SK-N-SH (cell line): ENCODE results near the gene KLF3. TPM values are rescaled to one million over a fixed set of nuclear protein-coding genes. Genes with fewer than 3 reads are reported as not detected.

Source experiments
- CTCF ChIA-PET: fragments of 300-600, 350-600 bp; formaldehyde crosslinking; extraction: SDS; loops from one replicate; lab custom pipeline; 2021; lab: Yijun Ruan, JAX
- POLR2A ChIA-PET: fragments of 350-600 bp; sonication (Branson Sonifier 250); formaldehyde crosslinking; extraction: SDS; loops from one replicate; lab custom pipeline; 2020; ENCODE audit warnings: antibody characterized with exemption, inconsistent platforms; lab: Yijun Ruan, JAX
- DNase-seq: peaks from one replicate; pipeline ENCODE4 v3.0.0; 2012
- H2AFZ ChIP-seq: fragments of 200-600 bp; sonication (generic); 2 replicates; pipeline ENCODE4 v1.8.1; 2016; ENCODE audit warnings: antibody characterized with exemption, mild to moderate bottlenecking, low read depth
- H3F3A ChIP-seq: fragments of 200-600 bp; sonication (generic); replicated peaks from 2 replicates; pipeline ENCODE3; 2016; ENCODE audit warnings: antibody characterized with exemption, mild to moderate bottlenecking; ENCODE audit not compliant: insufficient read depth
- H3K27ac ChIP-seq, 2 experiments: fragments of 200-500 bp in 1 of 2; fragments of 200-600 bp in 1 of 2; sonication (Bioruptor generic) in 1 of 2; sonication (generic), shearing (Covaris generic) in 1 of 2; 2 replicates each; pipeline versions ENCODE4 v1.5.1 to v1.6.1; 2014 to 2016; ENCODE audit warnings: low read depth in 2 of 2, inconsistent platforms in 1 of 2, low read length in 1 of 2, mild to moderate bottlenecking in 1 of 2, mixed read lengths in 1 of 2
- H3K27me3 ChIP-seq: fragments of 200-600 bp; sonication (generic), shearing (Covaris generic); 2 replicates; pipeline ENCODE4 v1.6.1; 2016; ENCODE audit warnings: mixed run types; ENCODE audit not compliant: insufficient read depth
- H3K36me3 ChIP-seq, 2 experiments: fragments of 200-500 bp in 1 of 2; fragments of 200-600 bp in 1 of 2; sonication (Bioruptor generic) in 1 of 2; sonication (generic) in 1 of 2; replicated peaks in 1 of 2; 2 replicates each; pipeline versions ENCODE3 to v1.5.1; 2014 to 2016; ENCODE audit warnings: low read length in 1 of 2, mild to moderate bottlenecking in 1 of 2; ENCODE audit not compliant: insufficient read depth in 2 of 2, control insufficient read depth in 1 of 2
- H3K4me1 ChIP-seq, 2 experiments: fragments of 200-500 bp in 1 of 2; fragments of 200-600 bp in 1 of 2; sonication (Bioruptor generic) in 1 of 2; sonication (generic), shearing (Covaris generic) in 1 of 2; 2 replicates each; pipeline versions ENCODE4 v1.5.1 to v1.6.1; 2014 to 2016; ENCODE audit warnings: low read depth in 1 of 2, low read length in 1 of 2, mixed run types in 1 of 2; ENCODE audit not compliant: insufficient read depth in 2 of 2, control insufficient read depth in 1 of 2
- H3K4me2 ChIP-seq: fragments of 200-600 bp; sonication (generic), shearing (Covaris generic); 2 replicates; pipeline ENCODE4 v1.6.1; 2017; ENCODE audit warnings: mixed run types
- H3K4me3 ChIP-seq, 2 experiments: fragments of 200-500 bp in 1 of 2; fragments of 200-600 bp in 1 of 2; sonication (Bioruptor generic) in 1 of 2; sonication (generic), shearing (Covaris generic) in 1 of 2; 2 replicates each; pipeline versions ENCODE4 v1.5.1 to v1.8.1; 2014 to 2016; ENCODE audit warnings: low read depth in 2 of 2, inconsistent platforms in 1 of 2, low read length in 1 of 2, mild to moderate bottlenecking in 1 of 2, mixed read lengths in 1 of 2, moderate library complexity in 1 of 2
- H3K79me2 ChIP-seq: fragments of 200-600 bp; sonication (generic); 2 replicates; pipeline ENCODE4 v1.8.1; 2017; ENCODE audit warnings: mild to moderate bottlenecking; ENCODE audit not compliant: insufficient read depth
- H3K9ac ChIP-seq: fragments of 200-600 bp; sonication (generic); 2 replicates; pipeline ENCODE4 v1.6.1; 2017; ENCODE audit warnings: mixed run types
- H3K9me2 ChIP-seq: fragments of 200-600 bp; sonication (generic); 2 replicates; pipeline ENCODE4 v1.6.1; 2017; ENCODE audit warnings: mixed run types
- H3K9me3 ChIP-seq: fragments of 200-600 bp; sonication (generic); 2 replicates; pipeline ENCODE4 v1.6.1; 2017; ENCODE audit warnings: mixed run types, mild to moderate bottlenecking, moderate library complexity
- H4K20me1 ChIP-seq: fragments of 200-600 bp; sonication (generic); 2 replicates; pipeline ENCODE4 v1.6.1; 2017; ENCODE audit warnings: mild to moderate bottlenecking, mixed run types; ENCODE audit not compliant: insufficient read depth
- ELF1 ChIP-seq: IDR thresholded peaks from 2 replicates; pipeline ENCODE4 v1.4.0; 2012
- EP300 ChIP-seq, 2 experiments: IDR thresholded peaks; 2 replicates each; pipeline versions ENCODE4 v1.4.0 to v1.6.1; 2012; ENCODE audit warnings: borderline replicate concordance in 1 of 2, low read depth in 1 of 2, low read length in 1 of 2
- GABPA ChIP-seq: IDR thresholded peaks from 2 replicates; pipeline ENCODE4 v1.4.0; 2012; ENCODE audit warnings: low read depth, mild to moderate bottlenecking
- GATA2 ChIP-seq: sonication (generic); formaldehyde crosslinking; IDR thresholded peaks from 2 replicates; pipeline ENCODE4 v1.5.0; 2020; ENCODE audit warnings: mild to moderate bottlenecking, missing genetic modification reagents
- MXI1 ChIP-seq: IDR thresholded peaks from 2 replicates; pipeline ENCODE4 v1.6.1; 2012; ENCODE audit warnings: mild to moderate bottlenecking, low read depth, low read length, improper control_type of control experiment
- NRF1 ChIP-seq: IDR thresholded peaks from 2 replicates; pipeline ENCODE4 v1.6.1; 2012; ENCODE audit warnings: low read depth, mild to moderate bottlenecking, low read length
- POLR2AphosphoS5 ChIP-seq: IDR thresholded peaks from 2 replicates; pipeline ENCODE4 v1.6.1; 2012; ENCODE audit warnings: low read depth, low read length
- RCOR1 ChIP-seq: fragments of 150-350 bp; IDR thresholded peaks from 2 replicates; pipeline ENCODE4 v1.6.1; 2017; ENCODE audit warnings: antibody characterized with exemption, low read length
- RFX5 ChIP-seq: IDR thresholded peaks from 2 replicates; pipeline ENCODE4 v1.6.1; 2012; ENCODE audit warnings: mild to moderate bottlenecking, improper control_type of control experiment, low read length
- RXRA ChIP-seq: IDR thresholded peaks from 2 replicates; pipeline ENCODE4 v1.4.0; 2012; ENCODE audit warnings: low read depth, mild to moderate bottlenecking, borderline replicate concordance
- SMC3 ChIP-seq: IDR thresholded peaks from 2 replicates; pipeline ENCODE4 v1.6.1; 2012; ENCODE audit warnings: low read depth, low read length, improper control_type of control experiment
- TCF12 ChIP-seq: IDR thresholded peaks from 2 replicates; pipeline ENCODE4 v1.4.0; 2012
- YY1 ChIP-seq: IDR thresholded peaks from 2 replicates; pipeline ENCODE4 v1.4.0; 2012; ENCODE audit warnings: low read depth, mild to moderate bottlenecking
- WGBS: methylation state at CpG from one replicate; pipeline ENCODE4 v1.1.6; 2017; ENCODE audit warnings: low lambda C conversion rate; 5-methylcytosine and 5-hydroxymethylcytosine counted together
- polyA plus RNA-seq, 3 experiments: library from polyadenylated mRNA; depleted of rRNA; stranded (reverse); fragments of >200 nt; gene quantifications; 2 replicates each; pipeline ENCODE4 v1.2.3, GENCODE V29; 2012
- TF ChIP-seq, protein P1 (sequence below): fragments of 150-350 bp; IDR thresholded peaks from 2 replicates; pipeline ENCODE4 v1.6.1; 2016; ENCODE audit warnings: mild to moderate bottlenecking, low read depth, low read length
- TF ChIP-seq, protein P2 (sequence below): fragments of 200-600 bp; sonication (generic); IDR thresholded peaks from 2 replicates; pipeline ENCODE4 v1.6.1; 2017; ENCODE audit warnings: antibody characterized with exemption, mild to moderate bottlenecking, moderate library complexity
- TF ChIP-seq, protein P3 (sequence below): IDR thresholded peaks from 2 replicates; pipeline ENCODE4; 2012
- TF ChIP-seq, protein P4 (sequence below): IDR thresholded peaks from 2 replicates; pipeline ENCODE4 v1.4.0; 2012; ENCODE audit warnings: low read depth, borderline replicate concordance

The KLF3 gene
- polyA plus RNA-seq, 1 of the 3 experiments (the other 2 are of a cell fraction), result 8.2 TPM

DNA sequence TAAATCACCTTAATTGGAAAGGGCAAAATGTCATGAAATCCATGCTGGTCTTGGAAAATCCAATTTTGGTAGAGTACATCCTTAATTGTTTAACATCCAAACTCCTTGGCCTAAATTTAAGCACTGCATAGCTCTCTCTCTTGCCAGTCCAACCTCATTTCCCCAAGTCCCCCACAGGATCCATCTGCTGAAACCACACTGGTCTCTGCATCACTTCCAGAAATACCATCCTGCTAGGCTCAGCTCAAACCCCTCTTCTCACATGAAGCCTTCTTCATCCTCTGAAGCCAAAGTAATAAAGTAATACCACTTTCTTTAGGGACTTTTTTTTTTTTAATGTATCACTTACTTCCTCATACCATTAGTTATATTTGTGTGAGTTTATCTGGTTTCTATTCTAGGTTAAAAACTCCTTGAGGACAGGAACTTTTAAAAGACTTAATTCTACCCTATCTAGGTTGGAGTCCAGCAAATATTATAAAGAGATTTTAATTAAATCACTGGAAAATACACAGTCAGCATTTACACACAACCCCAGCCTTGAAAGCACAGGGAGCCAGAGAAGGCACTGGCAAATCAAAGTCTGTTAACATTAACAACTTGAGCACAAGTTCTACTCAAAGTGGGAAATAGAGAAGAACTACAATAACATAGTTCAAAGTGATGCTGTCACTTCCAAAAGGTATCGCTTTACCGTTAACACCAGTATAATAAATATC is 16.7 kb upstream of the KLF3 start:
- Histone ChIP-seq H3K9ac (no peak overlapping the region), H3K36me3 (no peaks in the 10 kb centered on the region), H3K4me1 (no peaks in the 10 kb centered on the region), H3K79me2 (no peaks in the 10 kb centered on the region), H2AFZ (no peak overlapping the region), H3K27me3 (no peaks in the 10 kb centered on the region), H3K4me3 (no peak overlapping the region), H3K9me2 (no peaks in the 10 kb centered on the region)
- no peak for DNase-seq
- WGBS, result 100% methylated on average over 2 of the region's 2 CpGs
- POLR2A ChIA-PET, result no interaction called here
- TF ChIP-seq YY1, result no peak
- TF ChIP-seq POLR2AphosphoS5, result no peak
- no peak for TF ChIP-seq GATA2 (CRISPR knock-in tag)
- TF ChIP-seq, protein P1, sequence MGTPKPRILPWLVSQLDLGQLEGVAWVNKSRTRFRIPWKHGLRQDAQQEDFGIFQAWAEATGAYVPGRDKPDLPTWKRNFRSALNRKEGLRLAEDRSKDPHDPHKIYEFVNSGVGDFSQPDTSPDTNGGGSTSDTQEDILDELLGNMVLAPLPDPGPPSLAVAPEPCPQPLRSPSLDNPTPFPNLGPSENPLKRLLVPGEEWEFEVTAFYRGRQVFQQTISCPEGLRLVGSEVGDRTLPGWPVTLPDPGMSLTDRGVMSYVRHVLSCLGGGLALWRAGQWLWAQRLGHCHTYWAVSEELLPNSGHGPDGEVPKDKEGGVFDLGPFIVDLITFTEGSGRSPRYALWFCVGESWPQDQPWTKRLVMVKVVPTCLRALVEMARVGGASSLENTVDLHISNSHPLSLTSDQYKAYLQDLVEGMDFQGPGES, result no peak
- TF ChIP-seq, protein P2, sequence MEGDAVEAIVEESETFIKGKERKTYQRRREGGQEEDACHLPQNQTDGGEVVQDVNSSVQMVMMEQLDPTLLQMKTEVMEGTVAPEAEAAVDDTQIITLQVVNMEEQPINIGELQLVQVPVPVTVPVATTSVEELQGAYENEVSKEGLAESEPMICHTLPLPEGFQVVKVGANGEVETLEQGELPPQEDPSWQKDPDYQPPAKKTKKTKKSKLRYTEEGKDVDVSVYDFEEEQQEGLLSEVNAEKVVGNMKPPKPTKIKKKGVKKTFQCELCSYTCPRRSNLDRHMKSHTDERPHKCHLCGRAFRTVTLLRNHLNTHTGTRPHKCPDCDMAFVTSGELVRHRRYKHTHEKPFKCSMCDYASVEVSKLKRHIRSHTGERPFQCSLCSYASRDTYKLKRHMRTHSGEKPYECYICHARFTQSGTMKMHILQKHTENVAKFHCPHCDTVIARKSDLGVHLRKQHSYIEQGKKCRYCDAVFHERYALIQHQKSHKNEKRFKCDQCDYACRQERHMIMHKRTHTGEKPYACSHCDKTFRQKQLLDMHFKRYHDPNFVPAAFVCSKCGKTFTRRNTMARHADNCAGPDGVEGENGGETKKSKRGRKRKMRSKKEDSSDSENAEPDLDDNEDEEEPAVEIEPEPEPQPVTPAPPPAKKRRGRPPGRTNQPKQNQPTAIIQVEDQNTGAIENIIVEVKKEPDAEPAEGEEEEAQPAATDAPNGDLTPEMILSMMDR, result no peak
- TF ChIP-seq RFX5, result no peak
- no peak for TF ChIP-seq GABPA
- TF ChIP-seq SMC3, result no peak
- no peak for TF ChIP-seq TCF12
- TF ChIP-seq, protein P3, sequence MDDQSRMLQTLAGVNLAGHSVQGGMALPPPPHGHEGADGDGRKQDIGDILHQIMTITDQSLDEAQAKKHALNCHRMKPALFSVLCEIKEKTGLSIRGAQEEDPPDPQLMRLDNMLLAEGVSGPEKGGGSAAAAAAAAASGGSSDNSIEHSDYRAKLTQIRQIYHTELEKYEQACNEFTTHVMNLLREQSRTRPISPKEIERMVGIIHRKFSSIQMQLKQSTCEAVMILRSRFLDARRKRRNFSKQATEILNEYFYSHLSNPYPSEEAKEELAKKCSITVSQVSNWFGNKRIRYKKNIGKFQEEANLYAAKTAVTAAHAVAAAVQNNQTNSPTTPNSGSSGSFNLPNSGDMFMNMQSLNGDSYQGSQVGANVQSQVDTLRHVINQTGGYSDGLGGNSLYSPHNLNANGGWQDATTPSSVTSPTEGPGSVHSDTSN, result no peak
- no peak for TF ChIP-seq NRF1
- TF ChIP-seq RCOR1, result no peak
- no peak for TF ChIP-seq RXRA
- TF ChIP-seq EP300 (IDR thresholded peaks at IDR 0.05; ENCODE audit: borderline replicate concordance in 1 of 2, low read depth in 1 of 2, low read length in 1 of 2), result no peak
- TF ChIP-seq ELF1, result no peak
- TF ChIP-seq, protein P4, sequence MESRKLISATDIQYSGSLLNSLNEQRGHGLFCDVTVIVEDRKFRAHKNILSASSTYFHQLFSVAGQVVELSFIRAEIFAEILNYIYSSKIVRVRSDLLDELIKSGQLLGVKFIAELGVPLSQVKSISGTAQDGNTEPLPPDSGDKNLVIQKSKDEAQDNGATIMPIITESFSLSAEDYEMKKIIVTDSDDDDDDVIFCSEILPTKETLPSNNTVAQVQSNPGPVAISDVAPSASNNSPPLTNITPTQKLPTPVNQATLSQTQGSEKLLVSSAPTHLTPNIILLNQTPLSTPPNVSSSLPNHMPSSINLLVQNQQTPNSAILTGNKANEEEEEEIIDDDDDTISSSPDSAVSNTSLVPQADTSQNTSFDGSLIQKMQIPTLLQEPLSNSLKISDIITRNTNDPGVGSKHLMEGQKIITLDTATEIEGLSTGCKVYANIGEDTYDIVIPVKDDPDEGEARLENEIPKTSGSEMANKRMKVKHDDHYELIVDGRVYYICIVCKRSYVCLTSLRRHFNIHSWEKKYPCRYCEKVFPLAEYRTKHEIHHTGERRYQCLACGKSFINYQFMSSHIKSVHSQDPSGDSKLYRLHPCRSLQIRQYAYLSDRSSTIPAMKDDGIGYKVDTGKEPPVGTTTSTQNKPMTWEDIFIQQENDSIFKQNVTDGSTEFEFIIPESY, result no peak
- no peak for TF ChIP-seq MXI1
- TF ChIP-seq, all 33 proteins: peak for 0
- Histone ChIP-seq H4K20me1 (no peaks in the 10 kb centered on the region), H3F3A (no peaks in the 10 kb centered on the region), H3K4me2 (no peak overlapping the region), H3K9me3 (no peaks in the 10 kb centered on the region), H3K27ac (no peak overlapping the region)
- CTCF ChIA-PET, result interaction anchor here (0.8 kb wide), 1 partner anchor 39 kb away, joined by 4 read pairs; no protein-coding TSS in a partner anchor
